Rectal smooth muscle tissue (tissue), 1 donor: ENCODE results near the gene C3orf18.

ENCODE experiments used
- H3K27ac ChIP-seq: one replicate; pipeline ENCODE4 v1.7.0; 2013; ENCODE audit warnings: low read depth, low read length, inconsistent platforms
- H3K27me3 ChIP-seq: one replicate; pipeline ENCODE4 v1.7.0; 2013; ENCODE audit warnings: low read length; ENCODE audit not compliant: control insufficient read depth, insufficient read depth
- H3K36me3 ChIP-seq: one replicate; pipeline ENCODE4 v1.7.0; 2013; ENCODE audit warnings: low read length; ENCODE audit not compliant: control insufficient read depth, insufficient read depth
- H3K4me1 ChIP-seq: one replicate; pipeline ENCODE4 v1.7.0; 2013; ENCODE audit warnings: low read length; ENCODE audit not compliant: control insufficient read depth, insufficient read depth
- H3K4me3 ChIP-seq: one replicate; pipeline ENCODE4 v1.7.0; 2013; ENCODE audit warnings: low read length
- H3K9ac ChIP-seq: one replicate; pipeline ENCODE4 v1.7.0; 2013; ENCODE audit warnings: low read length

Gene C3orf18

DNA sequence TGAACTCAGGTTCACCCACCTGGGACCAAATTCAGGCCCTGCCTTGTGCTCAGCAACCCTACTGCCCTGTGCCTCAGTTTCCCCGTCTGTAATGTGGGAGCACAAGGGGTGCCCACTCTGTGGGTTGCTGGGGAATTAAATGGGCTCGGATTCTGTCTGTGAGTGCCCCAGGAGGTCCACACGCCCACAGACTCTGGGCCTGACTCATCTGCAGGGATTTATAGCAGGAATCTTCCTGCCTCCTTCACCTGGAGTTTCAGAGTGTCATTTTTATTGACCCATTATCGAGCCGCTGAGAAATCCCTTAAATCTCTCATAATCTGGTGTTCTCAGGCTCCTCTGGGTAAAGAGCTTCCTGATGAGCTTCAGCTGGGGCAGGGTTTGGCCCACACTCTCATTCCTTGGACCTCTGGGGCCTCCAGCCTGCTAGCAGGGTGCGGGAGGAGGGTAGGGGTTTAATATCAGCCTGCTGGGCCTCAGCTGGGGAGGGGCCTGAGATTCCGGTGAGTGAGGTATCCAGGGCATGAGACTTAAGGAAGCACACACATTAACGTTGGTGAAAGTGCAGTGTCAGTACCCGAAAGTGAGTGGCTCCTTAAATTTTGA, 16.4 kb downstream of the C3orf18 start:
- Histone ChIP-seq H3K36me3 (no peaks in the 10 kb centered on the region), H3K4me3 (no peak overlapping the region), H3K27ac (no peak overlapping the region), H3K4me1 (no peaks in the 10 kb centered on the region), H3K9ac (no peak overlapping the region), H3K27me3 (no peaks in the 10 kb centered on the region)

DNA sequence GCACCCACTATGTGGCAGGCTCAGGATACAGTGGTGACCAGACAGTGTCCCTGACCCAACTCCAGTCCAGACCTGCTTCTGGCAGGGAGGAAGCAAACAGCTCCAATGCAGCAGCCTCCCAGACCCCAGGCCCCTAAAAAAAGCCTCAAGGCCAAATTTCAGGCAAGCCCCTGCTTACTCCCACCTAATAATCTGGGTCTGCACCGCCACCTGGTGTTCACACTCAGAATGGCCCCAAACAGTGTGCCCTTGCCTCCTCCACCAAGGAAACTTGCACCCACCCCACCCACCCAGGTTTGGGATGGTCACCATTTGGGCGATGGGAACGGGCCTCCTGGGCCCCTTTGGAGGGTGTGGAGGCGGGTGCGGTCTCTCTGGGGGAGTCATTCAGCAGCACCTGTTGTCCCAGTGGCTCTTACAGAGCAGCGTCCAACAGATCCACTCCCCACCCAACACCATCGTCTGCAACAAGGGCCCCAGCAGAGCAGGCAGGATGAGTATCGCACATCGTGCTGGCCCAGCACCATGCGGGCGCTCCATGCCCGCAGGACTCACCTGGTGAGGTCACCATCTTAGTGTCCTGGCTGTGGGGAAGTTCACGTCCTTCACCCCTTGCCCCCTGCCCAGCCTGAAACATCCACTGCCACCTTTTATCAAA, 17.3 kb downstream of the C3orf18 start:
- Histone ChIP-seq H3K27ac (no peak overlapping the region), H3K4me1 (no peaks in the 10 kb centered on the region), H3K9ac (no peak overlapping the region), H3K27me3 (no peaks in the 10 kb centered on the region), H3K36me3 (no peaks in the 10 kb centered on the region), H3K4me3 (no peak overlapping the region)

DNA sequence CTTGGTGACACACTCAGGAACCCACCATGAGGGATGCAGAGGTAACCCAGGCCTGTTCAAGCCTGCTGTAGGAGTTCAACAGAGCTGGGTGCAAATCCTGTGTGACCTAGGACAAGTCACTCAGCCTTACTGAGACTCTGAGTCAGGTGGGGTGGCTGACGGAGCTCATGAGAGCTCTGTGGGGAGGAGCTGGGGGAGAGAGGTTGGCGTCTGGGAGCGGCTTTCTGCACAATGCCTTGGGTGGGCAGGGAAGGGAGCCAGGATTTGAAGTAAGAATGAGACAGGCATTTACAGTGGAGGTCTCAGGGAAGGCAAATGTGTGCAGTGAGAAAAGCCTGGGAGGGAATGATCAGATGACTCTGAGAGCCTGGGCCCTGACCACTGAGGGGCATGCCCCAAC, 18.3 kb downstream of the C3orf18 start:
- Histone ChIP-seq H3K9ac (no peak overlapping the region), H3K36me3 (no peaks in the 10 kb centered on the region), H3K4me3 (no peak overlapping the region), H3K4me1 (no peaks in the 10 kb centered on the region), H3K27ac (no peak overlapping the region), H3K27me3 (no peaks in the 10 kb centered on the region)

DNA sequence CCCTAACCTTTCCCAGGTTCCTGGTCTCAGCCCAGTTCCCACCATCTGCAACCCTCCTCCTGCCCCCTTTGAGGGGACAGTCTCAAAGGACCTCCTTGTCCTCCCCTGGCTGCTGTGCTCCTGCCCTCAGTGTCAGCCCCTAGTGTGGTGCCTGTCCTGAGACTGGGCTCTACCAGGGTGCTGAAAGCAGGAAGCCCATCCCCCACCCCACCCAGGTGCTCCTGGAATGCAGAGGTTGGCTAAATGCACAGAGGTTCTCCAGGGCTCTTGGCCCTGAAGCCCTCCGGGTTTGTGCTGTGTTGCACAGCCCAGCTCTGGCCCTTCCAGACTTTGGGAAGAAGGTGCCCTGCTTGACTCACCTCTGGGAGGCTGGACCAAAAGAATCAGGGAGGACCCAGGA, 21.8 kb downstream of the C3orf18 start:
- H3K9ac ChIP-seq: no peak overlapping the region
- H3K4me3 ChIP-seq: no peak overlapping the region
- H3K4me1 ChIP-seq: no peaks in the 10 kb centered on the region
- H3K27ac ChIP-seq: no peak overlapping the region
- H3K36me3 ChIP-seq: no peaks in the 10 kb centered on the region
- H3K27me3 ChIP-seq: no peaks in the 10 kb centered on the region

- Histone ChIP-seq H3K9ac (no peak overlapping the region), H3K4me1 (no peaks in the 10 kb centered on the region), H3K27ac (no peak overlapping the region), H3K27me3 (no peaks in the 10 kb centered on the region), H3K36me3 (no peaks in the 10 kb centered on the region), H3K4me3 (no peak overlapping the region)
These were observed 25.1 kb downstream of the C3orf18 start for GRCh38 chr3:50542177-50543034.

GRCh38 chr3:50539356-50540286, 27.9 kb downstream of the C3orf18 start:
- Histone ChIP-seq H3K27me3 (peaks cover 5% of the 10 kb centered on the region), H3K27ac (no peak overlapping the region), H3K9ac (no peak overlapping the region), H3K36me3 (no peaks in the 10 kb centered on the region), H3K4me1 (no peaks in the 10 kb centered on the region), H3K4me3 (no peak overlapping the region)

- no peak overlapping the region for H3K27ac ChIP-seq
- no peaks in the 10 kb centered on the region for H3K4me1 ChIP-seq
These were observed 30.0 kb downstream of the C3orf18 start for GRCh38 chr3:50537421-50538129.

DNA sequence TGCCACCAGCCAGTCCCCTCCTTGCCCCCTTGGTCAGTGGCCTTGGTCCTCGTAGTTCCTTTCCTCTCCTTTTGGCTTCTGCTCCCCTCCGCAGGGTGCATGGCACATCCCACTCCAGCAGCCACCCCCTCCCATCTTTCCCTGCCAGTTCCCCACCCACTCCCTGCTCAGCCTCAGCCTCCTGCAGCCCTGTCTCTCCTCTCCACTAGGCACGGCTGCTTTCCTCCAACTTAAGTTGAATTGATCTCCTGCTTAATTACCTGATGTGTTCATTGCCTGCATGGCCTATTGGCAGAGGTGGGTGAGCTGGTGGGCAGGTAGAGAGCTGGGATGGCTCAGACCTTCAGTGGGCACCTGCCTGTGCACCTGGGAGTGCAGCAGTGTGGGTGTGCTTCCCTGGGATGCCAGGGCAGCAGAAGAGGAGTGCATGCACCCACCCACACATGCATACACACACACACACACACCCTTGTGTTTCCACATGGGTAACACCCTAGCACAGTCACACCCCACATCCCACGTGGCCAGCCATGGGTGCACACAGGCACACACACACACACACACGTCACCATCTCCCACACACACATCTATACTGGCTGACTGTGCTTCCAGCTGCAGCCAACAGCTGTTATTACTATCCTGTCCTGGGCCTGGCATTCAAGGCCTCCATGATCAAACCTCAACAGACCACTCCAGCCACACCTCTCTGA, 30.9 kb downstream of the C3orf18 start:
- Histone ChIP-seq H3K4me3 (no peak overlapping the region), H3K27me3 (peaks cover 5% of the 10 kb centered on the region), H3K9ac (no peak overlapping the region), H3K27ac (no peak overlapping the region), H3K4me1 (no peaks in the 10 kb centered on the region), H3K36me3 (no peaks in the 10 kb centered on the region)

More at GRCh38 chr3:50537421-50538129, 30.0 kb downstream of the C3orf18 start:
- Histone ChIP-seq H3K9ac (no peak overlapping the region), H3K27me3 (peaks cover 5% of the 10 kb centered on the region), H3K36me3 (no peaks in the 10 kb centered on the region), H3K4me3 (no peak overlapping the region)

DNA sequence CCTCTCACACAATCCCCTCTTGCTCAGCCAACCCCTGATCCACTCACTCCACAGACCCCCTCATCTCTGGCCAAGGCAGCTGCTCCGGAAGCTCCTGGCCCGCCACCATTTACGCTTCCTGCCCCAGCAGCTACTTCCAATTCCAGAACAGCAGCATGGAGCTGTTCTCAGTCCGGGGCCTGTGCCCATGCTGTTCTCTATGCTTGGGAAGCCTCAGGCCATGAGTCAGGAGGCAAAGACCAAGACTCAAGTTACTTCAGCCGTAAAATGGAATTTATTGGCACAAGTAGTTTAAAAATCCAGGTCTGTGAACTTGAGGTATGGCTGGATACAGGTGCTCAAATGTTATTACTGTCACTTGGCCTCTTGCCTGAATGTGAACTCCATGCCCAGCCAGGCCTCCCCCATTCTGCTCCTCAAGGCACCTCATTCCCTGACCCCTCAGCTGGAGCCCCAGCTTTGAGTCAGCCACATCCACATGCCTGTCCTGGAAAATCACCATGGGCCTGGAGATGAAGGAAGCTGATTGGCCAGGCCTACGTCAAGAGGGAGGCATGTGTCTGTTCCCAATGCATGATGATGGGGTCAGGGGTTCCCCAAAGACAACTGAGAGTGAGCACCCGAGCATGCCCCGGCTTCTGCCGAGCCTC, 32.7 kb downstream of the C3orf18 start:
- Histone ChIP-seq H3K4me3 (no peak overlapping the region), H3K9ac (no peak overlapping the region), H3K36me3 (no peaks in the 10 kb centered on the region), H3K27ac (no peak overlapping the region), H3K4me1 (no peaks in the 10 kb centered on the region), H3K27me3 (peaks cover 7% of the 10 kb centered on the region)

DNA sequence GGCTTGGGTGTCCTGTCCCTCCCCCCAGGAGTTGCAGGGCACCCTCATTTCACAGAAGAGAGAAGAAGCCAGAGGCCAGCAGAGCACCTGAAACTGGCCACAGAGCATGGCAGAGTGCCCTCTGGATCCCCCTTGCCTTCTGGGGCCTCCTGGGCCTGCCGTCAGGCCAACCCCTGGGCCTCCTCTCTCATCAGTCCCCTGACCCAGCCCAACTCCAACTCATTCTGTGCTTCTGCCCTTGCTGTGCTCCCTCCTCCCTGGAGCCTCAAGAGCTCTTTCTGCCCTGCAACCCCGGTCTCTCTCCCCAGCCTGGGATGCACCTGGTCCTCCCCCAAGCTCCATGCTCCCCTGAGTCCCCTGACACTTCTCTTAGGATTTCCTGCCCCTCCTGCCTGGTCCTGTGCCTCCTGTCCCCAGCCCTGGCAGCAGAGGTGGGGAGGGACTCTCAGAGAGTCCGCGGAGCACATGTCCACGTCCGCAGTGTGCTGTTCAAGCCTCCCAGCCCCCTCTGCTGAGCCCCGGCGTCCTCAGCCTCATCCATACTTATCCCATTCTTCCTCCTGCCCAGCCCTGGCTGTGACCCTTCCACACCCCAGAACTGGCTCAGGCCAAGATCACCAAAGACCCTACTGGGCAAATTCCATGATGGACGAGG, 33.6 kb downstream of the C3orf18 start:
- Histone ChIP-seq H3K4me1 (no peaks in the 10 kb centered on the region), H3K9ac (no peak overlapping the region), H3K27me3 (peaks cover 13% of the 10 kb centered on the region), H3K27ac (no peak overlapping the region), H3K4me3 (no peak overlapping the region), H3K36me3 (no peaks in the 10 kb centered on the region)
